KOPT-K1 (cell line): Measurements from ENCODE around the gene ATP9A.
"Not testable (repeated sequence)": the region's sequence is repeated elsewhere in the genome, so short reads cannot be mapped to it uniquely, and the experiment has no call there.

Experiments
- H3K27ac ChIP-seq: fragments of 200-600 bp; sonication (generic); 2 replicates; pipeline ENCODE4 v1.5.1; 2016; ENCODE audit warnings: antibody characterized with exemption, mild to moderate bottlenecking, low read depth, low read length; ENCODE audit not compliant: poor library complexity, severe bottlenecking
- H3K36me3 ChIP-seq: fragments of 200-600 bp; sonication (generic); 2 replicates; pipeline ENCODE4 v1.5.1; 2017; ENCODE audit warnings: antibody characterized with exemption, mild to moderate bottlenecking, low read length, moderate library complexity; ENCODE audit not compliant: insufficient read depth
- H3K9me3 ChIP-seq: fragments of 200-600 bp; sonication (generic); 2 replicates; pipeline ENCODE4 v1.5.1; 2017; ENCODE audit warnings: antibody characterized with exemption, low read length, mild to moderate bottlenecking; ENCODE audit not compliant: insufficient read depth, poor library complexity, severe bottlenecking

The ATP9A gene

GRCh38 chr20:51702556-51702955 is 65.6 kb downstream of the ATP9A start:
- Histone ChIP-seq H3K27ac (no peak overlapping the region), H3K36me3 (no peaks in the 10 kb centered on the region)

GRCh38 chr20:51700809-51701285 is 67.3 kb downstream of the ATP9A start:
- H3K9me3 ChIP-seq: no peaks in the 10 kb centered on the region
- H3K27ac ChIP-seq: no peak overlapping the region
- H3K36me3 ChIP-seq: no peaks in the 10 kb centered on the region

More at GRCh38 chr20:51702556-51702955, 65.6 kb downstream of the ATP9A start:
- H3K9me3 ChIP-seq: no peaks in the 10 kb centered on the region

DNA sequence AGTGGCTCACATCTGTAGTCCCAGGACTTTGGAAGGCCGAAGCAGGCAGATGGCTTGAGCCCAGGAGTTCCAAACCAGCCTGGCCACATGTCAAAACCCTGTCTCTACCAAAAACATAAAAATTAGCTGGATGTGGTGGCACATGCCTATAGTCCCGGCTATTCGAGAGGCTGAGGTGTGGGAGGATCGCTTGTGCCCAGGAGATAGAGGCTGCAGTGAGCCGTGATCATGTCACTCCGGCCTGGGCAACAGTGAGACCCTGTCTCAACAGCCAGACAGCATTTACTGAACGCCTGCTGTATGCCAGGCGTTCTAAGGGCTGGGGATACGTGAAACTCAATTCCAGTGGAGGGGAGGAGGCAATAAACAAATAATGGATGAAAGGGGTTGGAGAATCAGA is 69.9 kb downstream of the ATP9A start:
- H3K27ac ChIP-seq: no peak overlapping the region
- no peaks in the 10 kb centered on the region for H3K36me3 ChIP-seq
- H3K9me3 ChIP-seq: no peaks in the 10 kb centered on the region

DNA sequence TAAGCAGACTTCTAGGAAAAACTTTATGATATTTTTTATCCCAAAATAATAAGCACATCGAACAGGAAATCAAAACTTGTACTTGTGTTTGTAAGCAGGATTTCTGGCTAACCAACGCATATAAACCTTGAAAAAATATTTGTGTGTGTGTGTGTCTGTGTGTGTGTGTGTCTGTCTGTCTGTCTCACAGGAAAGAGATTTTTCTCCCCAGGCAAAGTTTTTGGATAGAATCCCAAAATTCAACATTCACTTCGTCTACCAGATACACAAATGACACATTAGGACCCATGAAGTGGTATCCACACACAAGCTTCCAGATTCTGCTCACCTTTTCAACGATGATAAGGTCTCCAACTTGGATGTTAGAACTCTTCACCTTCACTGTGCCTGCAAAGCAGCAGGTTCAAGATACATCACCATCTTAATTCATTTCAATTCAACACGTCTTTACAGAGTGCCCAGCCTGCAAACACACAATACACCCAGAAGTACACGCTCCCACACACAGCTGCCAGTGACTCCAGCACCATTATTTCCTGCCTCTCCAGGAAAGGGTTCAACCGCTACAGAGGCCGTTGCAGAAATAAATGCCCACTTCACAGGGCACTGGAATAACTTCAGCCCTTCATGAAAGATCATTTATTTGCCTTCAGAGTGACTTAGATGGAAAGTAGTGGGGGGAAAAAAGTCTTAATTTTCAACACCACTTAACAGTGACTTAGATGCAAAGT is 70.9 kb downstream of the ATP9A start:
- Histone ChIP-seq H3K36me3 (no peaks in the 10 kb centered on the region), H3K9me3 (no peaks in the 10 kb centered on the region), H3K27ac (no peak overlapping the region)

DNA sequence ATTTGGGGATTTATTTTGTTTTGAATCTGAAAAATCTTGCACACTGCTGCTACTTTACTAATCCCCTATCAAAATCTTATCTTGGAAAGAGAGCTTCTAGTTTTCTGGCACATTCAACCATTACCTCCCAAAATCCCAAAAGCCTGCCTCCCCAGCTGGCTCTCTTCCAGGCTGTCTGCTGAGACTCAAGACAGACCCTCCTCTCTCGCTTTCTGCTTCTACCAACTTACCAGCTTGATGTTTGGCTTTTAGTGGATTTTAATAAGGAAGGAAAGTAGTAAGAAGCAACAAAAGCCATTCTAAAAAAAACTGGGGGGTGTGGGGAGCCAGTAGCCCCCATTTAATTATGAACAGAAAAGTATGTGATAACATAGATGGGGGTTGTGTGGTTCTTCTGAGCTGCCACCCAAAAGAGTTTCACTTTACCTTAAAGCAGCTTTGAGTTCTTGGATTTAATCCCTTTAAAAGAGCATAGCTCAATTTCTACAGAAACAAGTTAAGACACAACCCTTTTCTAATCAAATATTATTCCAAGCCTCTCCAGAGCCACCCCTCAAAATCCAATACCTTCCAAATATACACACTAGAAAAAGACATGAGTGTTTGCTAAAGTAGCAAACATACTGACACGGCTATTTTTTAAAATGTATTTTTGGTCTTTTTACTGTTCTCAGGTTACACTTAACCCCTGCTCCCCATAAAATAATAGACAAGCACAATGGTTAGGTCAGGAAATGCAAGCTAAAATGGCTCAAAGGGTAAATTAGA is 71.7 kb downstream of the ATP9A start:
- no peaks in the 10 kb centered on the region for H3K9me3 ChIP-seq
- H3K27ac ChIP-seq: no peak overlapping the region

GRCh38 chr20:51695574-51696303 is 72.5 kb downstream of the ATP9A start:
- Histone ChIP-seq H3K36me3 (no peaks in the 10 kb centered on the region), H3K9me3 (no peaks in the 10 kb centered on the region), H3K27ac (no peak overlapping the region)

More for the DNA sequence above, 71.7 kb downstream of the ATP9A start:
- no peaks in the 10 kb centered on the region for H3K36me3 ChIP-seq

DNA sequence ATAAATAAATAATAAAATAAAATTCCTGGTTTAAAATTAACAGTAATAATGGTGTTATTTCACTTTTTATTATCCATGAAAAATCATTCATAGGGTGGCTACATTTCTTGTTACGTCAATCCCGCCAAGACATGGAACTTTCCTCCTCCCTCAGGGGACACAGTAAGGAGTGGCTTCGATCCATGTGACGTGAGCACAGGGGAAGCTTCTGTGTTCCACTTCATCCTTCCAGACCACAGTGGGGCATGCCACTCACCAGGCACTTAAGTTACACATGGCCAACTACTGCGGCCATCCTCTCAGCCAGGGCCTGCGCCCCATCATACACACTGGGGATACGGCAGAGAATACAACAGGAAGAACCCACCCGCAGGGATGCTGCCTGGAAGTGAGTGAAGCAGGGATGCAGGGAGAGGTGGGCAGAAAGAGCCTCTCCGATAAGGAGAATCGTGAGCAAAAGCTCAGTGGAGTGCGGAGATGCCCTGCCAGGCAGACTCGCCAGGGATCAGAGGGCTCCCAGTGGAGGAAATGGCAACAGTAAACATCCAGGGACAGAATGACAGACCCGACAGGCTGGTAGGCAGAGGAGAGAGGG is 75.3 kb downstream of the ATP9A start:
- H3K36me3 ChIP-seq: no peaks in the 10 kb centered on the region
- no peak overlapping the region for H3K27ac ChIP-seq
- no peaks in the 10 kb centered on the region for H3K9me3 ChIP-seq

- Histone ChIP-seq H3K9me3 (no peaks in the 10 kb centered on the region), H3K36me3 (no peaks in the 10 kb centered on the region), H3K27ac (no peak overlapping the region)
These were observed 76.5 kb downstream of the ATP9A start for GRCh38 chr20:51691703-51692102.

DNA sequence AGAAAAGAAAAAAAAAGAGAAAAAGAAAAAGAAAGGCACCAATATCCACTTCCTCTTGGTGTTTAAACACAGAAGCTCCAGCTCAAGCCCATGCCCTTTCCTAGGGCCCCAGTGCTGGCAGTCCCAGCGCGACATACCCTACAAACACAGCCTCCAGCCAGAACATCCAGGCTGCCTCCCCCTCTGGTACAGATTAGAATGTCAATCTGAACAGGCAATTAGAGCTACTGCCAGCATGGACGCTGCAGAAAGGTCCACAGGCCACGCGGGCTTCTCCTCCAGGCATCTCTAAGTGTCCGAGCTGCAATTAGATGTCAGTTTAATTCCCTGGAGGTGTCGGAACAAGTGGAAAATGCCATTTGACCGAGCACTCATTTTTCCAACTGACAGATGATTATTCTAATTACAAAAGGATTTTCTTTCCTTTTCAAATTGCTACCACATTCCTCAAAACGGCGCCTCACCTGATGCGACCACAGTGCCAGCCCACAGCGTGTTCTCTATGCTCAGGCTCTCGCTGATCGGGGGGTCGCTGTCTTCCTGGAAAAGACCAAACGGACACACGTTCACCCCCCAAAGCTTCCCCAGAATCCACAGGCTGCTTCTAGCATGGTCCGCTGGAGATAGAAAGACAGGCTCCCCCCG is 79.5 kb downstream of the ATP9A start:
- Histone ChIP-seq H3K9me3 (no peaks in the 10 kb centered on the region), H3K36me3 (no peaks in the 10 kb centered on the region), H3K27ac (no peak overlapping the region)

DNA sequence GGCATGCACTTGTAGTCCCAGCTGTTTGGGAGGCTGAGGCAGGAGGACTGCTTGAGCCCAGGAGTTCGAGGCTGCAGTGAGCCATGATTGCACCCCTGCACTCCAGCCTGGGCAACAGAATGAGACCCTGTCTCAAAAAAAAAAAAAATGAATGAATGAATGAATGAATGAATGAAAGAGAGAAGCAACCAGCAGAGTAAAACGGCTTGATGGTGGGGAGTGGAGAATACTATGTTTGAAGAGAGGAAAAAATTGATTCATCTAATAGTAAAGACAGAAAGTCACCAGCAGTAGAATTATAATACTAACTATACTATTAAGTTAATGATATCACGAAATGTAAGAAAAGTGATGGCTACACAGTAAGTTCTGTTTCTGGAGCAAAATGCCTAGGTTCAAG is 80.6 kb downstream of the ATP9A start:
- Histone ChIP-seq H3K36me3 (no peaks in the 10 kb centered on the region), H3K9me3 (no peaks in the 10 kb centered on the region), H3K27ac (no peak overlapping the region)

DNA sequence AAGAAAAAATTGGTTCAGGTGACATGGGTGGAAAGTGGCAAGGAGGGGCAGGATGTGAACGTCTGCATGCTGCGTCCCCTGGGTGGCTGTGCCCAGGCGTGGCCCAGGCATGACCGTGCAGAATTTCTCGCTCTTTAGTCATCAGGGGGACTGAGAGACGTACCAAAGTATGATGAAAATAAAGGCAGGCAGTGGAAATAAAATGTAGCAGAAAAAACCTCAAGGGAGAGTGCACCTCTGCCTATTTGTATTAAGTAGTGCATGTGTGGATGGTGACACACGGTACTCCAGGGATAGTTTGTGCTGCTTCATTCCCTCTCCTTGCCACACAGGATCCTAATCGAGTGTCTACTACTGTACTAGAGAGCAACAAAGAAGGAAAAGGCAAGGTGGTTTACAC is 81.1 kb downstream of the ATP9A start:
- Histone ChIP-seq H3K27ac (no peak overlapping the region), H3K9me3 (no peaks in the 10 kb centered on the region), H3K36me3 (no peaks in the 10 kb centered on the region)

- H3K27ac ChIP-seq, H3K9me3 ChIP-seq, H3K36me3 ChIP-seq: not testable (repeated sequence)
These were observed 82.7 kb downstream of the ATP9A start for GRCh38 chr20:51685494-51685893.

DNA sequence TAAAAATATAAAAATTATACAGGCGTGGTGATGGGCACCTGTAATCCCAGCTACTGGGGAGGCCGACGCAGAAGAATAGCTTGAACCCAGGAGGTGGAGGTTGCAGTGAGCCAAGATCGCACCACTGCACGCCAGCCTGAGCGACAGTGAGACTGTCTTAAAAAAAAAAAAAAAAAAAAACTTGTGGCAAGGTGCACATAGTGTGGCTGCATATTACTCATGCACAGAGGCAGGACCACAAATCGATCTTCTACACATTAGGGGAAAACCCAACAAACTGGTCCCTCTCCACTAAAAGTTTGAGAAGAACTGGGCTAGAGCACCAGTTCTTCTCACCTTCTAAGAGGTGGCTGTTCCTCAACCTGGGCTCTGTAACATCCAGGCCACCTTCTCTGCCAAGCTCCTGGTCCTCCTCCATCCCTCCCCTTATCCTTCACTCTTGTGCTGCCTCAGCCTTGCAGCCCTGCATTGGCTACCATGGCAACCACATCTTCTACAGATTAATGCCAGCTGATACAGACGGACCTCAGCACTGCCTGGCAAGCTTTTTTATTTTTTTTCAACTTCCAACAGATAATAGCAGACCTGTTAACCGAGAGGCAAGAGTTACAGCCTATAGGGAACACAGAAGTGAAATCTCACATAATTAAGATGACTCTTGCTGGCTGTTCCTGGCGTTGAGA is 88.0 kb downstream of the ATP9A start:
- Histone ChIP-seq H3K9me3 (no peaks in the 10 kb centered on the region), H3K27ac (no peak overlapping the region), H3K36me3 (no peaks in the 10 kb centered on the region)

DNA sequence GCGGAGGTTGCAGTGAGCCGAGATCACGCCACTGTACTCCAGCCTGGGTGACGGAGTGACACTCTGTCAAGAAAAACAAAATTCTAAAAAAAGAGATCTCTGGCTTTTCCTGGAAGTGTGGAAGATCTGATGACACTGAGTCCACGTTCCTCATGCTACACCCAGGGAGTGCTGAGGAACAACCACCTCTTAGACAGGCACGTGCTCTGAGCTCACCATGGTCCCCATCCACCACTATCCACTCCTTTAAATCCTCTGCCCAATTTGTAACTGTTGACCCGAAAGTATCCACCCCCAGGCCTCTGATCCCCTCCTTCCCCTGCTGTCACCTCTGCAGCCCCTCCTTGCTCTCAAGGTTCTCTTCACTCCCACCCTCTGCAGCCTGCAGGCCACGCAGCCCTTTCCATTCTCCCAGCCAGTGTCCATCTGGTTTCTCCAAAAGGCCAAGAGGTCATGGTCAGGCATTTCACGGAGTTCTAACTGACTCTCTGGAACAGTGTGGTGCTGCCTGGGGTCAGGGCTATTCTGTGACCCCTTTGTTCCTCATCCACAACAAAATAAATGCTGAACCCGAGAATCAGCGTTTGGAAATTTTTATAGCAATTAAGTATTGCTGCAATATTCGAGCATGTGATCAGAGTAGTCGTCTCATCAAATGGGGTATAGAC is 88.8 kb downstream of the ATP9A start:
- Histone ChIP-seq H3K9me3 (no peaks in the 10 kb centered on the region), H3K36me3 (no peaks in the 10 kb centered on the region), H3K27ac (no peak overlapping the region)
